Activated CD8-positive, alpha-beta memory T cell treated with anti-CD3 and anti-CD28 coated beads, Interleukin-2, amount 50 U/mL, for 1 hour (primary cell): ENCODE measurements around the gene ASH1L.
"Not testable (repeated sequence)": the region's sequence is repeated elsewhere in the genome, so short reads cannot be mapped to it uniquely, and the experiment has no call there.

Source experiments
- DNase-seq: peaks from one replicate; pipeline ENCODE4 v3.0.0-alpha.2; 2020; ENCODE audit errors: extremely low read depth

ASH1L gene

DNA sequence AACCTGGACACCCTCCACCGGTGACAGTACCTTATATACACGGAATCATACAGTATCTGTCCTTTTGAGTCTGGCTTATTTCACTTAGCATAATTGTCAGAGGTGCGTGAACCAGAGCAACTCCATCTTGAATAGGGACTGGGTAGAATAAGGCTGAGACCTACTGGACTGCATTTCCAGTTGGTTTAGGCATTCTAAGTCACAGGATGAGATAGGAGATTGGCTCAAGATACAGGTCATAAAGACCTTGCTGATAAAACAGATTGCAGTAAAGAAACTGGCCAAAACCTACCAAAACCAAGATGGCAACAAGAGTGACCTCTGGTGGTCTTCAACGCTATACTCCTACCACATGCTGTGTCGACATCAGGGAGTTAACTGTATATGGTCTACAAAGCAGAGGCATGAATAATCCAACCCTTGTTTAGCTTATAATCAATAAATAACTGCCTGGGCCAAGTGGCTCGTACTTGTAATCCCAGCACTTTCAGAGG is 255.3 kb downstream of the ASH1L start:
- no peak for DNase-seq

DNA sequence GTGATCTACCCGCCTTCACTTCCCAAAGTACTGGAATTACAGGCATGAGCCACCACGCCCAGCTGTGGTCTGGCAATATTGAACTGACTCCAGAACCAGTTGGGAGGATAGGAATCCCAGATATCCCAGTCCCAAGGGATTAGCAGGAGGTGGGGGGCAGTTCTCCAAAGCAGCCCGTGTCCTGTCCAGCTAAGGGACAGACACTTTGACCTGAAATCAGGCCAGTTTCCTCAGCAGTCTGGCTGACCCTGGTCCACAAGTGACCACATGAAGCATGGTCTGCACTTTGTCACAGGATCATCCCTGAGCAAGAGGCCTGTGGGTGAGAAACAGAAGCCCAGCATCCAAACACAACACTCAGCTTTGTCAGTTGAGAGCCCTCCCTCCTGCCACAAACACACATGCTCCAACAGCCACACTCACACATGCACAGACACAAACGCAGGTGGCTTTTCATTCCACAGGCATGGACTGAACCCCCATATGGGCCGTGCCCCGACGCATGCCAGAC is 256.7 kb downstream of the ASH1L start:
- no peak for DNase-seq

DNA sequence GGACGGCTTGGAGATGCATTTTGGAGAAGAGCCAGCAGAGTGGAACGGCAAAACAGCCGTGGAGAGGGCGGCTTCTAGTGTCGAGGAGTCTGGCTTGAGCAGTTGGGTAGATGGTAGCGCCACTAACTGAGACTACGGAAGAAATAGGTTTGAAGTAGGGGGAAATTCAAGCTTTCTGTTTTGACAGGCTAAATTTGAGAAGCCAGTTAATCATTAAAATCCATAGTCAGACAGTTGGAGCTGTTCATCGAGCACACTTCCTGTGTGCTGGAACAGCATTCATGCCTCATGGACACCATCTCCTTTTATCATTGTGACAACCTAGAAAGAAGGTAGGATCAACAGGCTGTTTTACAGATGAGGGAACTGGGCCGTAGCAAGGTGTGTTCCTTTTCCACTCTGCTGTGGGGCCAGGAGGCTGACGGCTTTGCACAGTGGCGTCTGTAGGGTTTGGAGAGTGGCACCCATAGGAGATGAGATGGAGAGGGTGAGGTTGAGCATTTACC is 258.0 kb downstream of the ASH1L start:
- no peak for DNase-seq

DNA sequence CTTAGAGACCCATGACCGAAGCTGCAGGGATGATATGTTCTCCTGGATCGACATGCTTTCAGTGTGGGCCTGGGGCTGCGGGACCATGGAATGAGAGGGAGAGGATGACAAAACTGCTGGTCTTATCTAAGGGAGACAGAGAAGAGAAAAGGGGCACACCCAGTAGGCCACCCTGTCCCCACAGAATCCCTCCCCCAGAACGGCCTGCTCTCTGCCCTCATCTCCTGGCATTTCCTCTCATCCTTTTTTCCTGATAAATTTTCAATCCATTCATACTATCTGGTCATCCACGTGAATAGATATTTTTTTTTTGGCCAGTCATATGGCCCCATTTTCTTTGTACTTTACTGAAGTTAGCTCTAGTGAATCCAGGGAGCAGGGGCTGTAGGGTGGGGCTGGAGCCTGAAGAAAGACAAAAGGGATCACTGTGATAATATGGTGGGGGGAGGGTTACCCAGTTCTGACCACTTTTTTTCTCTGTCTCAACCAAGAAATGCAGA is 261.2 kb downstream of the ASH1L start, which contains the start of gene PKLR:
Gene PKLR, minus strand, starts transcription at position 97 of the 500 bp plus-strand sequence. Its CDS starts 43 bp downstream, at position 54.
- no peak for DNase-seq

DNA sequence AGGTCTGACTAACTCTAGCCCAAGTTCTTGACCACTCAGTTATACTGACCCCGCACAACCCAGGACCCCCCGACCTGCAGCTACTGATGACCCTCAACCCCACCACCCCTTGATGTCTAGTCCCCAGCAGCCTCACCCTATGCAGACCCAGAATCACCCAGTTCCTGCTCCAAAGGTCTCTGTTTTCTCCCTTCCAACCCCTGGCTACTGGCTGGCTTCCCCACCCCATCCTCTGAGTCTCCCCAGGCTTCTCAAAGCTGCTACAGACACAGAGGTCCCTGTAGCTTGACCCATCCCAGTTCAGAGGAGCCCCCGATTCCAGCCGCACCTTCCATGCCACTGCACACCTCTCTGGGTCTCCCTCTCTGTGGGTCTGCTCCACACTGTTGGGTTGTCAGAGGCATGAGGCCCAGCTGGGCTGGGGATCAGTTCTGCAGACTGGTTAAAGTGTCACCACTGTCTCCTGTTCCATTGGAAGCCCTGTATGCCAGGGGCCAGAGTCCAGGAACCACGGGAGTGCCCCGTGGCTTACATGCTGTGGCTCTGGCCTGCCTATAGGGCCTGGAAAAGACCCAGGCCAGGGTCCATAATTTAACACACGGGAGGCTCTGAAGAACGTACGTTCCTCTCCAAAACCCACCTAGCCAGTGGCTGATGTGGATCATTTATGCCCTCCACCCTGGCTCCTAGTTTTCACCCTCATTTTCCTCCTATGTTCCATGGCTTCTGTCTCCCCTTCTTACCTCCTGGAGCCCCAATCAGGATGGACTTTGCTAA is 261.9 kb downstream of the ASH1L start:
- no peak for DNase-seq

DNA sequence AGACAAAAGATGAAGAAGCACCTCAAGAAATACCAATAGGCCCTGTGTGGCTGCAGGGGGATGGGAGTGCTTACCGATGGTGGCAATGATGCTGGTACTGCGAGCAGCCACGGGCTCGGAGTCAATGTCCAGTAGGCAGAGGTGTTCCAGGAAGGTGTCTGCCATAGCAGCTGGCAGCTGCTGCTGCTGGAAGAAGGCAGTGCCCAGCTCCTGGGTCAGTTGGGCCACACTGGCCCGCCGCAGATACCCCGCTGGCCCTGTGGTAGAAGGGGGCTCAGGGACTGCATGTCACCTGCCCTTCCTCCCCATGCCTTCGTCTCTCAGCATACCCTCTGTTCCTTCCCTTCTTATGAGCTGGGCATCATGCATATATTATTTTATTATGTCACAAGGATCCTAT is 262.6 kb downstream of the ASH1L start:
- no peak for DNase-seq

DNA sequence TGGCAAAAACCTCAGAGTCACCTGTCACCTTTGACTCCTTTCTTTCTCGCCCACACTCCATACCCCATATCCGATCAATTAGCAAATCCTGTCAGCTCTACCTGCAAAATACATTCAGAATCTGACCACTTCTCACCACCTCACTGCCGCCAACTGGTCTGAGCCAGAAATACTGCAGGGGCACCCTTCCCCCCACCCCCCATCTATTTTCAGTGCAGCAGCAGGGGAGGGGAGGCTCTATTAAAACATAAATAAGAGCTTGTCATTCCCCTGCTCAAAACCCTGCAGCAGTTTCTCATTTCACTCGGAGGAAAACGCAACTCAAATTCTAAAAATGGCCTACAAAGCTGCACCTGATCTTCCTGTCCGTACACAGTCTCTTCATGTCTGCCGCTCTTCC is 265.2 kb downstream of the ASH1L start:
- DNase-seq: no peak

DNA sequence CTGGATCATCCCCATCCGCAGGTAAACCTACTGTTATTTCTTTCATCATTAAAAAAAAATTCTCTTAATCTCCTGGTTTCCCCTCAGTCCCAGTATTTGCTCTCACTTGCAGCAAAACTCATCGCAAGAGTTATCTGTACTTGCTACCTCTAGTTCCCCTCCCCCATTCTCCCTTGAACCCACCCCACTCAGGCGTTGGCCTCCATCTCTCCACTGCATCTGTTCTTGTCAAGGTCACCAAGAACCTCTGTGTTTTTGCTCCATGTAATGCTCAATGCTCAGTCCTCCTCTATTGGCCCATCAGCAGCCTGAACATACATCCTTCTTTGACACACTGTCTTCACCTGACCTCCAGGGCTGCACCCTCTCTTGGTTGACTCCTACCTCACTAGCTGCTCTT is 265.9 kb downstream of the ASH1L start:
- DNase-seq: no peak

DNA sequence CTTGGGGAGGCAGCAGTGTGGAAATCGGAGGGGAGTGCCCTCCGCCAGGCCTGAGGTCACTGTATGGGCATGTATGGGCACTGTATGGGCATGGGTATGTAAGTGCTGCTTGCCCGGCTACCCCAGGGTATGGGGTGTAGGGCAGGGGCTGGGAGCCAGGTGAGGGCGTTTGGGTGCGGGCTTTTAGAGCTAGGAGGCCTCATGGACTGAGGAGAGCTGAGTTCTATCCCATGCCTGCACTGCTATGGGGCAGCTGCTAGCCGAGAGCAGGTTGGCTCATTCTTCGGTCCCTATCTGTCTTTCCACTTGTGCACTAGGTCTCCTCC is 266.7 kb downstream of the ASH1L start:
- DNase-seq: no peak

DNA sequence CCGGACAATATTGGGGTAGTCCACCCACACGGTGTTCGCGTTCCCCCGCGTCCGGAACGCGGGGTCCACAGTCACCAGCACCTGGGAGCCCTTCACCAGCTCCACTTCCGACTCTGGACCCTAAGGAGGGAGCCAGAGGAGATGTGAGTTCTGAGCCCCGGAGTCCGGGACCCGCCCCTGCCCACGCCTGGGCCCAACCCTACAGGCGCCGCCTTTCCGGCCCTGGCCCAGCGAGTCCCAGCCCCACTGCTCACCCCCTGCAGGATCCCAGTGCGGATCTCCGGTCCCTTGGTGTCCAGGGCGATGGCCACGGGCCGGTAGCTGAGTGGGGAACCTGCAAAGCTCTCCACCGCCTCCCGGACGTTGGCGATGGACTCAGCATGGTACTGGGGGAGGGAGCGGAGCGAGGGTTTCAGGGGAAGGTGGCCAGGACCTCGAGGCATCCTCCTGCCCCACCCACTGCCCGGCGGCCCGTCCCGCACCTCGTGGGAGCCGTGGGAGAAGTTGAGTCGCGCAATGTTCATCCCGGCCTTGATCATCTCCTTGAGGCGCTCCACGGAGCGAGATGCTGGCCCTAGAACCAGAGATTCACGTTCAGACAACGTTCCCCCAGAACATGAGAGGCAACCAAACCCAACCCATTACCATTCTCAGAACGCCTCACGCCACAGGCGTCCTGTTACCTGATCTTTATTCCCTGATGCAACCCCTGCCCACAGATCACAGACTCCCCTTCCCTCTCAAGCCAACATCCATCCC is 267.2 kb downstream of the ASH1L start:
- no peak for DNase-seq

DNA sequence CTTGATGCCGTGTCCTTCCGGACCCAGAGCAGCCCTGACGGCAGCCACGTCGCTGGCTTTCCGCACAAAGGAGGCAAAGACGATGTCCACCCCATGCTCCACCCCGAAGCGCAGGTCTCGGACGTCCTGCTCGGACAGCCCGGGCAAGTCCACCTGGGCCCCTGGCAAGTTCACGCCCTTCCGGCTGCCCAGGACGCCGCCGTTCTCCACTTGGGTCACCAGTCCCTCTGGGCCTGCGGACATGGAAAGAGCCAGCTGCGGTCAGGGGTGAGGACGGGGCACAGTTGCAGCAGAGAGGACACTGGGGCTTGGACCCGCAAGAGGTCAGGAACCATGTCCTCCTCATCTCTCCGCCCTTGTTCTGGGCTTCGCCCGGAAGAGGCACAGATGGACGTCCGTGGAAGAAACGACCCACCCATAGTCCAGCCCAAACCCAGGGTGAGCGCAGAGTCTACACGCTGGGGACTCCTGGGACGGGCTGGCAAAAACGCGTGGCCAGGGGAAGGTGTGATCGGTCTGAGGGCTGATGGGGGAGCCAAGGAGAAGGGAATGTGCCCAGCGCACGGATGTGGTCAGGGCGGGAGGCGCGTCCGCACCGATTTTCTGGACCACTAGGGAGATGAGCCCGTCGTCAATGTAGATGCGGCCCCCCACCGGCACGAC is 268.0 kb downstream of the ASH1L start:
- no peak for DNase-seq

DNA sequence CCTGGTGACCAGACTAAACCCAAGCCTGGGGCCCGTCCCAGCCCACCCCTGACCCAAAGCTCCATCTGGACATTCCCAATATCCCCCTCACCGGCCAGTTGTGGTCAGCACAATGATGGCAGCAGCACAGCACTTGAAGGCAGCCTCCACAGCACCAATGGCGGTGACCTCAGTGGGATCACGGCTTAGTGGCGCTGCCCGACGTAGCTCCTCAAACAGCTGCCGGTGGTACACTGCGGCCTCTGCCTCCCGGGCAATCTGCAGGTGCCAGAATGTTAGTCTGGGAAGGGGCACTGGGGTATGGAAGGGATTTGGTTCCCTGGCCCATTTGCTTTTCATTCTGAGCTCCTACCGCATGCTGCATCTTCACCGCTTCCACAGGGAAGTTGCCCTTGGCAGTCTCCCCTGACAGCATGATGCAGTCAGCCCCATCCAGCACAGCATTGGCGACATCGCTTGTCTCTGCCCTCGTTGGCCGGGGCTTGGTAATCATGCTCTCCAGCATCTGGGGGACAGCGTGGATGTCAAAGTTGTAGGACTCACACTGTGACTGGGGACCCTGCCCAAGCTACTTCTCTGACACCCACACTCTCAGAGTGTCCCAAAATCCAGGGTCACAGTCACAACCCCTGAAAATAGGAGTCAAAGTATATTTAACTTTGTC is 269.4 kb downstream of the ASH1L start:
- DNase-seq: no peak

DNA sequence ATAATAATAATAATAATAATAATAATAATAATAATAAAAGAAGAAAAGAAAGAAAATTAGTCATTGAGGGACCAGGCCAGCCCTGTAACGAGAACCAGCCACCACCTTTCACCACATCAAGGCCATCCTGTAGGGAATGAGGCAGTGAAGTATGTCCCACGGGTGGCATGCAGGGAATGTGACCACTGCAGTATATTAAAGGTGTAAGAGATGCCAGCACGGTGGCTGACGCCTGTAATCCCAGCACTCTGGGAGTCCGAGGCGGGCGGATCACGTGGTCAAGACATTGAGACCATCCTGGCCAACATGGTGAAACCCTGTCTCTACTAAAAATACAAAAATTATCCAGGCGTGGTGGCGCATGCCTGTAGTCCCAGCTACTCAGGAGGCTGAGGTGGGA is 271.6 kb downstream of the ASH1L start:
- DNase-seq: not testable (repeated sequence)

DNA sequence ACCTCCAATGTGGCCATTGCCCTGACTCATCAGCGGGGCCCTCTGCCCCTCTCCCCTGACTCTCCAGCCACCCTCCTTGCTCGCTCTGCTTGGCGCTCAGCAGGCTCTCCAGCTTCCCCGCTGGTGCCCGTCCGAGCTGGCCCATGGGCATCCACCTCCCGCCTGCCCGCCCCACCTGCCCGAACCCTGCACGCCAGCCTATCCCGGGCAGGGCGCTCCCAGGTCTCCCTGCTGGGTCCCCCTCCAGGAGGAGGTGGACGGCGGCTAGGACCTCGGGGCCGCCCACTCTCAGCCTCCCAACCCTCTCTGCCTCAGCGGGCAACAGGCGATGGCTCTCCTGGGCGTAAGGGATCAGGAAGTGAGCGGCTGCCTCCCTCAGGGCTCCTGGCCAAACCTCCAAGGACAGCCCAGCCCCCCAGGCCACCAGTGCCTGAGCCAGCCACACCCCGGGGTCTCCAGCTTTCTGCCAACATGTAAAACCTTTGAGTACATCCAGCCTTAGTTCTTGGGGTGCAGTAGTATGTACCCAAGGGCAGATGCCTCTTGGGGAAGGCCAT is 274.5 kb downstream of the ASH1L start:
- DNase-seq: no peak

DNA sequence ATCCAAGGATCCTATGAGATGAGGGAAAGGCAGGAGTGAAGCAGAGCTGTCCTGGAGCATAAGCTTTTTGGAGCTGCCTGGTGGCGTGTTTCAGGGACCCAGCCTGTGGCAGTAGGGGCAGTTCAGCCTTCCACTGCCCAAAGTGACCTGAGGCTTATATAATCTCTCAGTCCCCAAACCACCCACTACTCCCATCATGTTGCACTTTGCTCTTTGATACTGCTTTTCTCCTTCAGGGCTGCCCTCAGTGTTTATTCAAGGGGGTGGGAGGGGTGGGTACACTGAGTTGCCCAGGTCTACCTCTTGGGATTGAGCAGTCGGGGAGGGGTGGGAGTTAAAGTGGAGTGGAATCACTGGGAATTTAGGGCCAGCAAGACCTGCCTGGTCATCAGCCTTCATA is 276.1 kb downstream of the ASH1L start:
- no peak for DNase-seq

DNA sequence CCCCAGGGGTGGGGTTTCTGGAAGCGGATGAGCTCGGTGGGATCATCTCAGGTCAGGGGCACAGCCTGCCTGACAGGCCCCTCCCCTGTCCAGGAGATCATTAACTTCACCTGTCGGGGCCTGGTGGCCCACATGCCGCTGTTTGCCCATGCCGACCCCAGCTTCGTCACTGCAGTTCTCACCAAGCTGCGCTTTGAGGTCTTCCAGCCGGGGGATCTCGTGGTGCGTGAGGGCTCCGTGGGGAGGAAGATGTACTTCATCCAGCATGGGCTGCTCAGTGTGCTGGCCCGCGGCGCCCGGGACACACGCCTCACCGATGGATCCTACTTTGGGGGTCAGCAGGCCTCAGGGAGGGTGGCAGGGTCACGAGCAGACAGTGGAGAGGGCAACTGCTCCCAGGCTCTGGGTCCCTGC is 277.0 kb downstream of the ASH1L start:
- no peak for DNase-seq
